K562 (cell line): ENCODE results near the gene TEX54. TPM values are rescaled to one million over a fixed set of nuclear protein-coding genes. Genes with fewer than 3 reads are reported as not detected.

Experiments used
- CBFA2T2 ChIP-seq: fragments of 450-650 bp; conservative IDR thresholded peaks from 2 replicates; pipeline ENCODE4 v1.6.1; 2017; ENCODE audit warnings: mild to moderate bottlenecking
- HDAC3 ChIP-seq: fragments of 450-650 bp; IDR thresholded peaks from 2 replicates; pipeline ENCODE4 v1.6.1; 2018; ENCODE audit warnings: borderline replicate concordance, mild to moderate bottlenecking, moderate library complexity; ENCODE audit not compliant: partially characterized antibody
- JUN ChIP-seq, 2 experiments: sonication (generic) in 1 of 2; formaldehyde crosslinking in 1 of 2; IDR thresholded peaks; 2 replicates each; pipeline versions ENCODE4 v1.6.1 to v1.8.0; 2012 to 2022; ENCODE audit warnings: borderline replicate concordance in 2 of 2, mild to moderate bottlenecking in 2 of 2, improper control_type of control experiment in 1 of 2, low read depth in 1 of 2, low read length in 1 of 2, missing genetic modification reagents in 1 of 2
- KLF13 ChIP-seq: fragments of 450-650 bp; IDR thresholded peaks from 2 replicates; pipeline ENCODE4 v1.6.1; 2016; ENCODE audit warnings: missing genetic modification characterization, low read depth, mild to moderate bottlenecking, missing compliant biosample characterization, moderate library complexity, borderline replicate concordance
- MAFF ChIP-seq: IDR thresholded peaks from 2 replicates; pipeline ENCODE4 v1.6.1; 2012; ENCODE audit warnings: low read length, improper control_type of control experiment
- MLX ChIP-seq, 2 experiments: fragments of 450-650 bp in 1 of 2; sonication (generic) in 1 of 2; formaldehyde crosslinking; conservative IDR thresholded peaks; 2 replicates each; pipeline versions ENCODE4 v1.4.0 to v1.8.1; 2020 to 2022; ENCODE audit warnings: mild to moderate bottlenecking in 1 of 2, missing genetic modification reagents in 1 of 2
- NFRKB ChIP-seq: fragments of 450-650 bp; IDR thresholded peaks from 2 replicates; pipeline ENCODE4 v1.6.1; 2016; ENCODE audit warnings: low read depth
- POU5F1 ChIP-seq: fragments of 150-350 bp; IDR thresholded peaks from 2 replicates; pipeline ENCODE4 v1.6.1; 2014; ENCODE audit warnings: borderline replicate concordance, low read length, low read depth, mild to moderate bottlenecking; ENCODE audit not compliant: partially characterized antibody
- PRMT5 ChIP-seq: sonication (generic); formaldehyde crosslinking; IDR thresholded peaks from 2 replicates; pipeline ENCODE4 v1.5.0; 2020; ENCODE audit warnings: missing genetic modification reagents
- TARDBP ChIP-seq: fragments of 450-650 bp; IDR thresholded peaks from 2 replicates; pipeline ENCODE4 v1.6.1; 2016
- TEAD2 ChIP-seq: fragments of 450-650 bp; IDR thresholded peaks from 2 replicates; pipeline ENCODE4 v1.6.1; 2016; ENCODE audit warnings: missing genetic modification characterization, control low read depth, missing compliant biosample characterization
- ZBTB7A ChIP-seq: IDR thresholded peaks from 2 replicates; pipeline ENCODE4 v1.6.1; 2011; ENCODE audit warnings: low read depth, mild to moderate bottlenecking, low read length, moderate library complexity, borderline replicate concordance; ENCODE audit not compliant: control insufficient read depth
- ZNF232 ChIP-seq: sonication (generic); formaldehyde crosslinking; IDR thresholded peaks from 2 replicates; pipeline ENCODE4 v1.8.0; 2022; ENCODE audit warnings: mild to moderate bottlenecking, missing genetic modification reagents
- ZNF740 ChIP-seq, 3 experiments: fragments of 200-800 bp in 1 of 3; sonication (Bioruptor generic) in 1 of 3; sonication (generic) in 1 of 3; formaldehyde crosslinking in 1 of 3; IDR thresholded peaks; 2 replicates each; pipeline versions ENCODE4 v1.6.1 to v1.8.0; 2016 to 2022; ENCODE audit warnings: mild to moderate bottlenecking in 2 of 3, missing compliant biosample characterization in 2 of 3, missing genetic modification characterization in 2 of 3, missing genetic modification reagents in 1 of 3
- ZNF76 ChIP-seq: fragments of 250-450 bp; sonication (Bioruptor Pico); IDR thresholded peaks from 2 replicates; pipeline ENCODE4 v1.4.0; 2020; ENCODE audit warnings: mild to moderate bottlenecking, moderate library complexity, borderline replicate concordance
- polyA plus RNA-seq, 8 experiments: library from polyadenylated mRNA; depleted of rRNA in 4 of 8; stranded (reverse) in 5 of 8; unstranded in 3 of 8; fragments of >200 nt; fragmentation: Nextera tagmentation in 2 of 8; fragmentation: Illumina TruSeq in 1 of 8; extraction: Ambion mirVana in 2 of 8; extraction: Trizol in 1 of 8; gene quantifications; 2 replicates each; pipeline versions ENCODE4 v1.2.1 to v1.2.3, GENCODE V29; 2011 to 2014; ENCODE audit warnings: inconsistent platforms in 1 of 8, missing spikeins in 1 of 8
- total RNA-seq, 7 experiments: library from RNA; depleted of rRNA in 6 of 7; stranded (reverse); fragments of >200 nt in 6 of 7; fragmentation: Illumina TruSeq in 2 of 7; extraction: Trizol in 2 of 7; gene quantifications; 2 replicates each; pipeline versions ENCODE4 v1.2.1 to v1.2.3, GENCODE V29; 2011 to 2021; ENCODE audit warnings: low replicate concordance in 1 of 7
- TF ChIP-seq, protein P1 (sequence below): IDR thresholded peaks from 2 replicates; pipeline ENCODE4 v1.6.1; 2011; ENCODE audit warnings: borderline replicate concordance, low read depth, mild to moderate bottlenecking, moderate library complexity, low read length; ENCODE audit not compliant: insufficient read depth, poor library complexity, severe bottlenecking
- TF ChIP-seq, protein P2 (sequence below): sonication (generic); IDR thresholded peaks from 2 replicates; pipeline ENCODE4 v1.6.1; 2016
- TF ChIP-seq, protein P3 (sequence below): sonication (generic); formaldehyde crosslinking; IDR thresholded peaks from 2 replicates; pipeline ENCODE4 v1.8.1; 2023; ENCODE audit warnings: mild to moderate bottlenecking, missing genetic modification reagents

TEX54 gene
- total and polyA plus RNA-seq, 9 of the 15 experiments (the other 6 are each of a cell fraction or from before 2014, with no cell fraction given): not detected

GRCh38 chr11:62805076-62805892, 27.4 kb downstream of the TEX54 start, which contains the start of gene NXF1 (continued):
- TF ChIP-seq KLF13 (peak; percentile 82), PRMT5 (CRISPR knock-in tag) (no peak), MAFF (no peak), ZBTB7A (peak; percentile 57; the same call in 1 of the 2 replicates), TARDBP (peak; percentile 57; the same call in 1 of the 2 replicates), ZNF232 (peak; percentile 91), TEAD2 (tag) (no peak), HDAC3 (no peak), JUN (IDR thresholded peaks at IDR 0.05; ENCODE audit: borderline replicate concordance, low read depth, low read length) (no peak), JUN (CRISPR knock-in tag; IDR thresholded peaks at IDR 0.05; ENCODE audit: borderline replicate concordance) (peak; percentile 61), ZNF76 (CRISPR knock-in tag) (0 out of 2 replicates have a peak, but pooled peaks have one; percentile 22), NFRKB (0 out of 2 replicates have a peak, but pooled peaks have one; percentile 49), POU5F1 (peak; percentile 46), MLX (CRISPR knock-in tag; conservative IDR thresholded peaks at IDR 0.05) (peak in 1 of 2 experiments; percentile 84; a peak in 1 of 4 replicates), ZNF740 (CRISPR knock-in tag; IDR thresholded peaks at IDR 0.05) (0 out of 2 replicates have a peak, but pooled peaks have one; percentile 28), ZNF740 (tag; IDR thresholded peaks at IDR 0.05) (no peak), CBFA2T2 (no peak)
- TF ChIP-seq, protein P1, sequence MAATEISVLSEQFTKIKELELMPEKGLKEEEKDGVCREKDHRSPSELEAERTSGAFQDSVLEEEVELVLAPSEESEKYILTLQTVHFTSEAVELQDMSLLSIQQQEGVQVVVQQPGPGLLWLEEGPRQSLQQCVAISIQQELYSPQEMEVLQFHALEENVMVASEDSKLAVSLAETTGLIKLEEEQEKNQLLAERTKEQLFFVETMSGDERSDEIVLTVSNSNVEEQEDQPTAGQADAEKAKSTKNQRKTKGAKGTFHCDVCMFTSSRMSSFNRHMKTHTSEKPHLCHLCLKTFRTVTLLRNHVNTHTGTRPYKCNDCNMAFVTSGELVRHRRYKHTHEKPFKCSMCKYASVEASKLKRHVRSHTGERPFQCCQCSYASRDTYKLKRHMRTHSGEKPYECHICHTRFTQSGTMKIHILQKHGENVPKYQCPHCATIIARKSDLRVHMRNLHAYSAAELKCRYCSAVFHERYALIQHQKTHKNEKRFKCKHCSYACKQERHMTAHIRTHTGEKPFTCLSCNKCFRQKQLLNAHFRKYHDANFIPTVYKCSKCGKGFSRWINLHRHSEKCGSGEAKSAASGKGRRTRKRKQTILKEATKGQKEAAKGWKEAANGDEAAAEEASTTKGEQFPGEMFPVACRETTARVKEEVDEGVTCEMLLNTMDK: peak; percentile 63
- TF ChIP-seq, protein P2, sequence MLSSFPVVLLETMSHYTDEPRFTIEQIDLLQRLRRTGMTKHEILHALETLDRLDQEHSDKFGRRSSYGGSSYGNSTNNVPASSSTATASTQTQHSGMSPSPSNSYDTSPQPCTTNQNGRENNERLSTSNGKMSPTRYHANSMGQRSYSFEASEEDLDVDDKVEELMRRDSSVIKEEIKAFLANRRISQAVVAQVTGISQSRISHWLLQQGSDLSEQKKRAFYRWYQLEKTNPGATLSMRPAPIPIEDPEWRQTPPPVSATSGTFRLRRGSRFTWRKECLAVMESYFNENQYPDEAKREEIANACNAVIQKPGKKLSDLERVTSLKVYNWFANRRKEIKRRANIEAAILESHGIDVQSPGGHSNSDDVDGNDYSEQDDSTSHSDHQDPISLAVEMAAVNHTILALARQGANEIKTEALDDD: no peak
- TF ChIP-seq, protein P3, sequence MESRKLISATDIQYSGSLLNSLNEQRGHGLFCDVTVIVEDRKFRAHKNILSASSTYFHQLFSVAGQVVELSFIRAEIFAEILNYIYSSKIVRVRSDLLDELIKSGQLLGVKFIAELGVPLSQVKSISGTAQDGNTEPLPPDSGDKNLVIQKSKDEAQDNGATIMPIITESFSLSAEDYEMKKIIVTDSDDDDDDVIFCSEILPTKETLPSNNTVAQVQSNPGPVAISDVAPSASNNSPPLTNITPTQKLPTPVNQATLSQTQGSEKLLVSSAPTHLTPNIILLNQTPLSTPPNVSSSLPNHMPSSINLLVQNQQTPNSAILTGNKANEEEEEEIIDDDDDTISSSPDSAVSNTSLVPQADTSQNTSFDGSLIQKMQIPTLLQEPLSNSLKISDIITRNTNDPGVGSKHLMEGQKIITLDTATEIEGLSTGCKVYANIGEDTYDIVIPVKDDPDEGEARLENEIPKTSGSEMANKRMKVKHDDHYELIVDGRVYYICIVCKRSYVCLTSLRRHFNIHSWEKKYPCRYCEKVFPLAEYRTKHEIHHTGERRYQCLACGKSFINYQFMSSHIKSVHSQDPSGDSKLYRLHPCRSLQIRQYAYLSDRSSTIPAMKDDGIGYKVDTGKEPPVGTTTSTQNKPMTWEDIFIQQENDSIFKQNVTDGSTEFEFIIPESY (CRISPR knock-in tag): peak; percentile 88
